Left ventricle myocardium inferior (tissue), 1 donor: Measurements from ENCODE around the gene ELSPBP1. TPM values are rescaled to one million over a fixed set of nuclear protein-coding genes. Genes with fewer than 3 reads are reported as not detected.

ENCODE experiments used
- DNase-seq: peaks from one replicate; pipeline ENCODE4 v3.0.0-alpha.2; 2020
- H3K27ac ChIP-seq: fragments of 200-600 bp; replicated peaks from 2 replicates; pipeline ENCODE4 v1.8.0; 2021
- H3K27me3 ChIP-seq: fragments of 200-600 bp; 2 replicates; pipeline ENCODE4 v1.8.0; 2021; ENCODE audit warnings: low read depth
- H3K36me3 ChIP-seq: fragments of 200-600 bp; 2 replicates; pipeline ENCODE4 v1.8.0; 2021
- H3K4me1 ChIP-seq: fragments of 200-600 bp; 2 replicates; pipeline ENCODE4 v1.8.0; 2021
- H3K4me3 ChIP-seq: fragments of 200-600 bp; 2 replicates; pipeline ENCODE4 v1.8.0; 2021; ENCODE audit warnings: mild to moderate bottlenecking, moderate library complexity
- H3K9me3 ChIP-seq: fragments of 200-600 bp; replicated peaks from 2 replicates; pipeline ENCODE4 v1.8.0; 2021
- CTCF ChIP-seq: fragments of 200-600 bp; IDR thresholded peaks from 2 replicates; pipeline ENCODE4 v1.8.0; 2021; ENCODE audit warnings: antibody characterized with exemption, mild to moderate bottlenecking, borderline replicate concordance
- intact Hi-C: fragments of 100-400 bp; cut with micrococcal nuclease; formaldehyde crosslinking; loops from one replicate; pipeline ENCODE4 v1.11.0; 2022
- total RNA-seq: library from RNA; stranded (reverse); fragmentation: NEBNext Ultra II Directional; extraction: Animal tissue kit (Norgen Biotek cat#: 25700); gene quantifications from one replicate; pipeline ENCODE4 v1.2.1, GENCODE V29; 2021
- donor health status: DM: no; HTN: yes; CAD: no; lungs with severe emphysema.

The ELSPBP1 gene
- total RNA-seq, 1 donor from 2014 or later, result not detected

GRCh38 chr19:47996230-47996727 lies 1.8 kb downstream of the ELSPBP1 start:
- peaks cover 52% of the 10 kb centered on the region for H3K27me3 ChIP-seq
- H3K4me3 ChIP-seq, result no peak overlapping the region
- peaks cover 9% of the 10 kb centered on the region for H3K9me3 ChIP-seq
- DNase-seq, result no peak
- intact Hi-C loops, result no loop called here
- H3K4me1 ChIP-seq, result no peaks in the 10 kb centered on the region
- H3K36me3 ChIP-seq, result no peaks in the 10 kb centered on the region
- no peak overlapping the region for H3K27ac ChIP-seq
- TF ChIP-seq CTCF, result no peak

- no peak for DNase-seq
- H3K27me3 ChIP-seq, result peaks cover 32% of the 10 kb centered on the region
- TF ChIP-seq CTCF, result no peak
- H3K27ac ChIP-seq, result no peak overlapping the region
- H3K4me1 ChIP-seq, result no peaks in the 10 kb centered on the region
- H3K36me3 ChIP-seq, result no peaks in the 10 kb centered on the region
- peaks cover 9% of the 10 kb centered on the region for H3K9me3 ChIP-seq
- no peak overlapping the region for H3K4me3 ChIP-seq
- intact Hi-C loops, result no loop called here
Observed at GRCh38 chr19:47998800-47999199, 4.4 kb downstream of the ELSPBP1 start.

GRCh38 chr19:48000846-48001245 lies 6.4 kb downstream of the ELSPBP1 start:
- intact Hi-C loops, result no loop called here
- Histone ChIP-seq H3K9me3 (peaks cover 9% of the 10 kb centered on the region), H3K36me3 (no peaks in the 10 kb centered on the region), H3K4me3 (no peak overlapping the region), H3K4me1 (no peaks in the 10 kb centered on the region), H3K27ac (no peak overlapping the region), H3K27me3 (peaks cover 32% of the 10 kb centered on the region)
- no peak for TF ChIP-seq CTCF
- no peak for DNase-seq

- no peak for DNase-seq
Observed at GRCh38 chr19:48004236-48004635, 9.8 kb downstream of the ELSPBP1 start.

GRCh38 chr19:48006762-48007161 lies 12.3 kb downstream of the ELSPBP1 start:
- no peak for TF ChIP-seq CTCF
- peaks cover 16% of the 10 kb centered on the region for H3K9me3 ChIP-seq
- no peak overlapping the region for H3K4me3 ChIP-seq
- no peak overlapping the region for H3K27ac ChIP-seq
- H3K27me3 ChIP-seq, result peaks cover 45% of the 10 kb centered on the region
- intact Hi-C loops, result no loop called here
- no peak for DNase-seq
- no peaks in the 10 kb centered on the region for H3K4me1 ChIP-seq
- H3K36me3 ChIP-seq, result no peaks in the 10 kb centered on the region

More at GRCh38 chr19:48004236-48004635, 9.8 kb downstream of the ELSPBP1 start:
- no peak for TF ChIP-seq CTCF
- H3K4me3 ChIP-seq, result no peak overlapping the region
- H3K27me3 ChIP-seq, result peaks cover 45% of the 10 kb centered on the region
- peaks cover 11% of the 10 kb centered on the region for H3K9me3 ChIP-seq
- no peaks in the 10 kb centered on the region for H3K4me1 ChIP-seq
- intact Hi-C loops, result no loop called here
- no peaks in the 10 kb centered on the region for H3K36me3 ChIP-seq
- no peak overlapping the region for H3K27ac ChIP-seq
